ENCODE measurements around the gene TENM4.

Gene TENM4

DNA sequence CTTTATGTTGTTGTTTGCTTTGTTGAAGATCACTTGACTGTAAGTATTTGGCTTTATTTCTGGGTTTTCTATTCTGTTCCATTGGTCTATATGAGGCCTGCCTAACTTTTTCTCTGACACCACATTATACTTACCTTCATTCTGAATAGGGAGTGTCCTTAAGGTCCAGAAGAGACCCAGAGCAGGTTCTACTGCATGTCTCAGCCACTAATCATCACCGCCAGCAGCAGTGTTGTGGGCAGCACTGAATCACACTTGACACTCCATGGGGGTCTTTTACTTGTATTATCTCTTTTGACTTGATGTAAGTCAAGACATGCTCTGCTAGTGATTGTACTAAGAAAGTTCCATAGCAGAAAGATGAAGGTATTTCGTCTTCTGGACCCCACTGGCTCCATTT is 274.9 kb downstream of the TENM4 start:
- DNase-seq: no peak

DNA sequence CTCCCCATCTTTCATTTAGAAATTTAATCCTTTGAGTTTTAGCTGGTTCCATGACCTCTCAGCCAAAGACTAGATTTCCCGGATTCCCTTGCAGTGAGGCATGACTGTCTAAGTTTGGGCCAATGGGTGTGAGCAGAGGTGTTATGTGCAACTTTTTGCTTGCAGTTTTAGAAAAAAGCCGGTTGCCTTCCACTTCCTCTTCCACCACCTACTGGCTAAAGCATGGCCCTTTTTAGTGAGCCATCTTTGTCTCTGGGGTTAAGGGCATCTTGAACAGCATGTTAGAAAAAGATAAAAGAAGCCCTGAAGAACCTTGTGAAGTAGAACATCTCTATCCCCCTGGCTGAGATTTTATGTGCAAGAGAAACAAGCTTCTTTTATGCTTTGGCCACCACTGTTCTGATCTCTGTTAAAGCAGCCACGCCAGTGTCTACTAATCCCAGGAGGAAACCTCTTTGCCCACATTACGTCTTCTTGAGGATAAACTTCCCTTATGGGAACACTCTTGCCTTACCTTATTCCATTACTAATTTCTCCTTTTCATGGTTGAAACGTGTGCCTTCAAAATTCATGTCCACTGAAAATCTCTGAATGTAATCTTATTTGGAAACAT is 279.9 kb downstream of the TENM4 start:
- no peak for DNase-seq

- DNase-seq: no peak
Measured at GRCh38 chr11:79159657-79160450, 281.0 kb downstream of the TENM4 start.

- DNase-seq: no peak
Measured at GRCh38 chr11:79157738-79158137, 283.1 kb downstream of the TENM4 start.

- DNase-seq: no peak
Measured at GRCh38 chr11:79156031-79156430, 284.8 kb downstream of the TENM4 start.

- no peak for DNase-seq
Measured at GRCh38 chr11:79155237-79155636, 285.6 kb downstream of the TENM4 start.

DNA sequence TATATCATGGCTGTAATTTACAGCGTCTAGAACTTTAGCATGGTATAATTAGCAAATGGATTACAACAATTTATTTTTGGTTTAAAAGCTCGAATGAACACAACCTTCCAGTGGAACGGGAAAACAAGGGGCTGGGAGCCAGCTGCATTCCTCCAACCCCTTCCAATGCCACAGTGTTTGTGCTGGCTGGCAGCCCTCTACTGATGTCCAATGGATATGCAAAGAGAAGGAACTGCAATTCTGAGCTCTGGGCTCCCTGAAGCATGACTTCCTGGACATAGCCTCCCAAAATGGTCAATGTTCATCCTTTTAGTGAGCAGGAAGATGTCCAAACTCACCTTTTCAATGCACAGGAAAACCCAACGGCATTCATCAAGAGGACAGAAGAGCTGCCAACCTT is 288.3 kb downstream of the TENM4 start:
- DNase-seq: no peak

GRCh38 chr11:79151396-79151795 is 289.4 kb downstream of the TENM4 start:
- no peak for DNase-seq

GRCh38 chr11:79150966-79151365 is 289.9 kb downstream of the TENM4 start:
- no peak for DNase-seq

DNA sequence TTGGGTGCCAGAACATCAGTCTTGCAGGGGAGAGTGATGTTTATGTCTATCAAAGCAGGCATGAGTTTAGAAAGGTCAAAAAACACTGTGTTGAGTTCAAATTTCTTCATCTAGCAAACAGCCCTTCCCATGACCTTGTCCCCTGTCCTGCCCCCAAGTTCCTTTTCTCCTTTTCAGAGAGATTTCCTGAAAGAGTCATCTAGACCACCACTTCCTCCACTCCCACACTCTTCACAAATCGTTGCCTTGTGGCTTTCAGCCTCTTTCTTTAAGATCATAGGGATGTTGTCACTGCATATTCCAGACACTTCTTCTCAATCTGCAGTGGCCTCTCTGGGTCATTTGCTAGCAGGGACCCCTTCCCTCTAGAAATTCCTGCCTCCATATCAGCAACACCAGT is 290.5 kb downstream of the TENM4 start:
- DNase-seq: no peak

DNA sequence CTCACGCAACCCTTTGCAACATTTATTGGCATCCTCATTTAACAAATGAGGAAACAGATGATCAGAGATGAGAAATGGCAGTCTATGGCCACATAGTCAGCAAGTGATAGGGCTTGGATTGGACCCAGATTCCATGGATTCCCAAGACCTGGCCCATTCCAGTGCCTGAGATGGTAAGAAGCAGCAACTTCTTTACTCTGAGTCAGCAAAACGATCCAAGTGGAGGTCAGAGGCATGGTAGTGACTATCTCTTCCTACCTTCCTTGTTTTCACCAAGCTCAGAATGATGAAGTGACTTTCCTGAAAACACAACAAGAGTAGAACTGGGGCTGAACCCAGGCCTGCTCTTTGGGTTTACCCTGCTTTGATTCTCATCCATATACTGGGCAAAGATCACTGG is 293.1 kb downstream of the TENM4 start:
- no peak for DNase-seq

DNA sequence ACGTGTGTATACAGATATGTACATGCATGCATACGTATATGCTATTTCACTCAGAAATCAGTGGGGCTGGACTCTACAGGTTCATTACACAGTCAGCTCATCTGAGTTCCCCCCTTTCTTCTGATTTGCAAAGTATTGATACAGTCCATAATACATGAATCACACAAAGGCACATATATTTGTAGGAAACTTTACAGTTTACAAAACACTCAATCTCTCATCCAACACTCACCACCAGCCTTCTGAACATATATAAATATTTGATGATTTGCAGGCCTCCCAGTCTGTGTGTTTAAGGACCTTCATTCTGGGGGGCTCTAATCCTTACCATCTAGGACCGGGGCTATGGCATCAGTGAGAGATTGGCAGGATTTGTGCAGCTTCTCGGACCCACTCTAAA is 293.8 kb downstream of the TENM4 start:
- no peak for DNase-seq

GRCh38 chr11:79139900-79140299 is 300.9 kb downstream of the TENM4 start:
- DNase-seq: no peak

- DNase-seq: no peak
Measured at GRCh38 chr11:79129702-79130101, 311.1 kb downstream of the TENM4 start.

DNA sequence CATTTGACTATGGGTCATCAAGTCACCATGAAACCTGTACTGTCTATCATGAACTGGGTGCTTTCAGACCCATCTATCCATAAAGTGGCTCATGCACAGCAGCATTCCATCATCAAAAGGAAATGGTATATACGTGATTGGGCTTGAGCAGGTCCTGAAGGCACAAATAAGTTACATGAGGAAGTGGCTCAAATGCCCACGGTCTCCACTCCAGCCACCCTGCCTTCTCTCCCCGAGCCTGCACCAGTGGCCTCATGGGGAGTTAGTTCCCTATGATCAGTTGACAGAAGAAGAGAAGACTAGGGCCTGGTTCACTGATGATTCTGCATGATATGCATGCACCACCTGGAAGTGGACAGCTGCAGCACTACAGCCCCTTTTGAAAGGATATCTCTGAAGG is 312.5 kb downstream of the TENM4 start:
- DNase-seq: no peak

- DNase-seq: no peak
Measured at GRCh38 chr11:79122759-79123158, 318.1 kb downstream of the TENM4 start.

DNA sequence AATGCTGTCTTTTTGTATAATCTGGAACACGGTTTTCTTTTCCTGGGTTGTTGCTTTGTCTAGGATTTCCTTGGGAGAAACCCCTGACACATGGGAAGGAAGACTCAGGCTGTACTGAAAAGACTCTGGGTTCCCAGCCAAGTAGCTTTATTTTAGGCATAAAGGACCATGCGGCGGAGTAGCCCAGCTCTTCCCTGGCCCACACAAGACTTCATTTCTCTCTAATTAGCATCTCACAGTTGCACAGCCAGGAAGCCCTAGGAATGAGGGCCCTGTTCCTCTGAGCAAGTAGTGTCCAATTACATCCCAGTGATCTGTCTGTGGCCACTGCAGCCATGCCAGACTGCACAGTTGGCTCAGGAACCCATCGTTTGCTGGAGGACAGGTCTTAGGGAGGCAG is 319.5 kb downstream of the TENM4 start:
- DNase-seq: no peak

- DNase-seq: no peak
Measured at GRCh38 chr11:79119491-79120284, 321.1 kb downstream of the TENM4 start.

- DNase-seq: no peak
Measured at GRCh38 chr11:79117488-79117887, 323.3 kb downstream of the TENM4 start.

- DNase-seq: no peak
Measured at GRCh38 chr11:79116600-79116999, 324.2 kb downstream of the TENM4 start.

- DNase-seq: no peak
Measured at GRCh38 chr11:79113054-79113690, 327.7 kb downstream of the TENM4 start.

- no peak for DNase-seq
Measured at GRCh38 chr11:79110796-79111195, 330.0 kb downstream of the TENM4 start.

- no peak for DNase-seq
Measured at GRCh38 chr11:79110321-79110720, 330.5 kb downstream of the TENM4 start.

All from activated naive CD4-positive, alpha-beta T cell treated with anti-CD3 and anti-CD28 coated beads, Interleukin-2, amount 50 U/mL, for 16 hours (primary cell).